H9 (cell line): ENCODE measurements around the gene NPAS3. TPM values are rescaled to one million over a fixed set of nuclear protein-coding genes. Genes with fewer than 3 reads are reported as not detected.

Source experiments
- DNase-seq: peaks from one replicate; pipeline ENCODE4 v3.0.0-alpha.2; 2017
- H2AFZ ChIP-seq: one replicate; pipeline ENCODE4 v1.6.1; 2013; ENCODE audit warnings: mild to moderate bottlenecking, low read length, control low read depth, moderate library complexity
- H2AK5ac ChIP-seq: 2 replicates; pipeline ENCODE4 v1.6.1; 2013; ENCODE audit warnings: low read length, control low read depth, mixed read lengths; ENCODE audit not compliant: insufficient read length
- H2BK120ac ChIP-seq: one replicate; pipeline ENCODE4 v1.6.1; 2013; ENCODE audit warnings: low read depth, mild to moderate bottlenecking, low read length, control low read depth, inconsistent platforms; ENCODE audit not compliant: poor library complexity, severe bottlenecking
- H2BK12ac ChIP-seq: 2 replicates; pipeline ENCODE4 v1.6.1; 2013; ENCODE audit warnings: low read length, control low read depth, mixed read lengths, low read depth; ENCODE audit not compliant: insufficient read length
- H2BK15ac ChIP-seq: 2 replicates; pipeline ENCODE4 v1.6.1; 2013; ENCODE audit warnings: low read depth, low read length, control low read depth
- H2BK20ac ChIP-seq: one replicate; pipeline ENCODE4 v1.6.1; 2013; ENCODE audit warnings: low read depth, mild to moderate bottlenecking, low read length, control low read depth, inconsistent platforms; ENCODE audit not compliant: poor library complexity, severe bottlenecking
- H2BK5ac ChIP-seq: 2 replicates; pipeline ENCODE4 v1.6.1; 2013; ENCODE audit warnings: low read length, control low read depth, mixed read lengths; ENCODE audit not compliant: insufficient read length
- H3K14ac ChIP-seq: 2 replicates; pipeline ENCODE4 v1.6.1; 2013; ENCODE audit warnings: low read length, control low read depth; ENCODE audit not compliant: insufficient read depth
- H3K18ac ChIP-seq: 2 replicates; pipeline ENCODE4 v1.6.1; 2013; ENCODE audit warnings: low read depth, mild to moderate bottlenecking, mixed read lengths, low read length, control low read depth; ENCODE audit not compliant: insufficient read length
- H3K23ac ChIP-seq: 2 replicates; pipeline ENCODE4 v1.6.1; 2013; ENCODE audit warnings: low read length, control low read depth, mixed read lengths, low read depth; ENCODE audit not compliant: insufficient read length
- H3K23me2 ChIP-seq: 2 replicates; pipeline ENCODE4 v1.6.1; 2013; ENCODE audit warnings: low read depth, mild to moderate bottlenecking, mixed read lengths, low read length, control low read depth; ENCODE audit not compliant: insufficient read length, poor library complexity, severe bottlenecking
- H3K27ac ChIP-seq: 2 replicates; pipeline ENCODE4 v1.5.1; 2013; ENCODE audit warnings: low read length, control low read depth, mixed read lengths, low read depth; ENCODE audit not compliant: insufficient read length
- H3K27me3 ChIP-seq: 2 replicates; pipeline ENCODE4 v1.6.1; 2013; ENCODE audit warnings: low read length, control low read depth, inconsistent platforms; ENCODE audit not compliant: insufficient read depth
- H3K4ac ChIP-seq: 2 replicates; pipeline ENCODE4 v1.6.1; 2013; ENCODE audit warnings: low read depth, mild to moderate bottlenecking, control low read depth, inconsistent platforms, low read length, moderate library complexity
- H3K4me1 ChIP-seq: 2 replicates; pipeline ENCODE4 v1.6.1; 2013; ENCODE audit warnings: low read length, control low read depth, inconsistent platforms; ENCODE audit not compliant: insufficient read depth
- H3K4me2 ChIP-seq: 2 replicates; pipeline ENCODE4 v1.6.1; 2013; ENCODE audit warnings: low read length, control low read depth, mixed read lengths; ENCODE audit not compliant: insufficient read length, insufficient read depth
- H3K56ac ChIP-seq: 2 replicates; pipeline ENCODE4 v1.6.1; 2013; ENCODE audit warnings: low read depth, mild to moderate bottlenecking, mixed read lengths, low read length, control low read depth; ENCODE audit not compliant: insufficient read length
- H3K79me1 ChIP-seq: 2 replicates; pipeline ENCODE4 v1.6.1; 2013; ENCODE audit warnings: low read depth, mild to moderate bottlenecking, moderate library complexity, low read length, control low read depth, inconsistent platforms; ENCODE audit not compliant: insufficient read depth, poor library complexity, severe bottlenecking
- H3K79me2 ChIP-seq: 2 replicates; pipeline ENCODE4 v1.6.1; 2013; ENCODE audit warnings: low read length, control low read depth, inconsistent platforms; ENCODE audit not compliant: insufficient read depth
- H3K9ac ChIP-seq: 2 replicates; pipeline ENCODE4 v1.6.1; 2013; ENCODE audit warnings: low read length, control low read depth, mixed read lengths; ENCODE audit not compliant: insufficient read length; ENCODE audit errors: extremely low read depth
- H3K9me3 ChIP-seq: one replicate; pipeline ENCODE4 v1.6.1; 2013; ENCODE audit warnings: low read depth, low read length, inconsistent platforms; ENCODE audit not compliant: control insufficient read depth
- H3T11ph ChIP-seq: one replicate; pipeline ENCODE4 v1.6.1; 2013; ENCODE audit warnings: mild to moderate bottlenecking, low read length, control low read depth, inconsistent platforms
- H4K20me1 ChIP-seq: one replicate; pipeline ENCODE4 v1.6.1; 2013; ENCODE audit not compliant: control insufficient read depth, insufficient read length, insufficient read depth
- H4K5ac ChIP-seq: 2 replicates; pipeline ENCODE4 v1.6.1; 2013; ENCODE audit warnings: low read depth, mild to moderate bottlenecking, mixed read lengths, low read length, control low read depth; ENCODE audit not compliant: insufficient read length
- H4K8ac ChIP-seq: replicated peaks from 2 replicates; pipeline ENCODE4 v1.6.1; 2013; ENCODE audit warnings: low read length, control low read depth, mixed read lengths, low read depth; ENCODE audit not compliant: insufficient read length
- H4K91ac ChIP-seq: 2 replicates; pipeline ENCODE4 v1.6.1; 2013; ENCODE audit warnings: low read depth, mild to moderate bottlenecking, moderate library complexity, mixed read lengths, low read length, control low read depth; ENCODE audit not compliant: insufficient read length
- H3K27ac Mint-ChIP-seq, 3 experiments: 2 replicates in 2 of 3; 3 replicates in 1 of 3; pipeline ENCODE4 v1.8.0; 2020 to 2021; ENCODE audit warnings: mixed read lengths in 3 of 3, mild to moderate bottlenecking in 1 of 3, moderate library complexity in 1 of 3
- H3K27me3 Mint-ChIP-seq: 2 replicates; pipeline ENCODE4 v1.8.0; 2021; ENCODE audit warnings: low read depth, mild to moderate bottlenecking, moderate library complexity, mixed read lengths
- H3K36me3 Mint-ChIP-seq, 3 experiments: 2 replicates in 2 of 3; 3 replicates in 1 of 3; pipeline ENCODE4 v1.8.0; 2020 to 2021; ENCODE audit warnings: low read depth in 3 of 3, mixed read lengths in 3 of 3; ENCODE audit not compliant: insufficient read depth in 1 of 3
- H3K4me1 Mint-ChIP-seq, 2 experiments: 2 replicates each; pipeline ENCODE4 v1.8.0; 2020; ENCODE audit warnings: mixed read lengths in 2 of 2
- H3K4me3 Mint-ChIP-seq, 2 experiments: 2 replicates in 1 of 2; 3 replicates in 1 of 2; pipeline ENCODE4 v1.8.0; 2020 to 2021; ENCODE audit warnings: mild to moderate bottlenecking in 2 of 2, mixed read lengths in 2 of 2, moderate library complexity in 1 of 2
- H3K9me3 Mint-ChIP-seq, 2 experiments: 2 replicates in 1 of 2; 3 replicates in 1 of 2; pipeline ENCODE4 v1.8.0; 2020; ENCODE audit warnings: mild to moderate bottlenecking in 2 of 2, mixed read lengths in 2 of 2, moderate library complexity in 1 of 2
- WGBS: extraction: QIAGEN DNeasy Blood & Tissue Kit; methylation state at CpG from one replicate; pipeline ENCODE4 v1.1.7; 2013; ENCODE audit warnings: missing lambda C conversion rate, low lambda C conversion rate, mixed read lengths; ENCODE audit not compliant: insufficient read length; ENCODE audit errors: extremely low coverage; 5-methylcytosine and 5-hydroxymethylcytosine counted together
- total RNA-seq: library from RNA; stranded (reverse); gene quantifications from 2 replicates; pipeline ENCODE4 v1.2.1, GENCODE V29; 2021
- TF ChIP-seq, protein P1 (sequence below): fragments of 200-600 bp; sonication (generic); conservative IDR thresholded peaks from 3 replicates; pipeline ENCODE4 v1.8.0; 2021; ENCODE audit warnings: antibody characterized with exemption, mild to moderate bottlenecking

Gene NPAS3
- total RNA-seq, 1 experiment from 2014 or later = 0.17 TPM

DNA sequence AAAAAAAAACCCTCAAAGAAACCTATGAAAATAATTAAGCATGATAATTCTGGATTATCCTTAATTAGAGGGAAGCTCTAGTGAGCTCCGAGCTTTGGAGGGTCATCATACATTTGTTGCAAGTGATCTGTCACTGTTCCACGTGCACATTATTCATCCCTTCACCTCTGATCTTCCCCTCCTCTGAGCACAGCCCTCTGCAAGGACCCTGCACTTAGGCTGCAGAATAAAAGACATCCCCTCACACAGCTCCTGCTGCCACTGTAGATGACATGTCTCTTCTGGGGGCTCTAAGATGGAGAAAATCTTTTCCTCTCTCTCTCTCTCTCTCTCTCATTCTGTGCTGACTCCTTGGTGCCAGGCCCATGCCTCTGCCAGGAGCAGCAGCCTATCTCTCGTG, 711.8 kb downstream of the NPAS3 start:
- Mint-ChIP-seq H3K36me3 (no peaks in the 10 kb centered on the region), H3K4me3 (no peak overlapping the region), H3K9me3 (no peaks in the 10 kb centered on the region), H3K4me1 (peaks cover 0 to 3% of the 10 kb centered on the region in 2 experiments; a peak in 2 of 4 replicates), H3K27me3 (no peaks in the 10 kb centered on the region), H3K27ac (peak overlapping the region in 1 of 3 experiments; percentile 46; a peak in 2 of 7 replicates)
- Histone ChIP-seq H3K79me1 (no peaks in the 10 kb centered on the region), H3K18ac (no peak overlapping the region), H3K14ac (no peak overlapping the region; the same call in 1 of the 2 replicates), H3K23me2 (no peaks in the 10 kb centered on the region), H2BK15ac (no peak overlapping the region), H4K8ac (no peak overlapping the region), H2BK12ac (no peak overlapping the region), H3K27me3 (no peaks in the 10 kb centered on the region), H3K9ac (no peak overlapping the region), H2BK20ac (no peak overlapping the region), H2AFZ (no peak overlapping the region), H3K4me1 (no peaks in the 10 kb centered on the region; the same call in 1 of the 2 replicates), H3T11ph (no peak overlapping the region), H3K9me3 (no peaks in the 10 kb centered on the region), H4K5ac (no peak overlapping the region), H2BK5ac (no peak overlapping the region), H3K4me2 (no peak overlapping the region), H3K23ac (no peak overlapping the region), H2AK5ac (no peak overlapping the region), H4K91ac (no peak overlapping the region), H4K20me1 (no peaks in the 10 kb centered on the region), H3K56ac (no peak overlapping the region), H3K4ac (no peak overlapping the region; the same call in 1 of the 2 replicates), H3K79me2 (no peaks in the 10 kb centered on the region), H2BK120ac (no peak overlapping the region), H3K27ac (no peak overlapping the region)
- WGBS = no CpG with 5 or more reads among the region's 3 CpGs
- no peak for DNase-seq
- TF ChIP-seq, protein P1, sequence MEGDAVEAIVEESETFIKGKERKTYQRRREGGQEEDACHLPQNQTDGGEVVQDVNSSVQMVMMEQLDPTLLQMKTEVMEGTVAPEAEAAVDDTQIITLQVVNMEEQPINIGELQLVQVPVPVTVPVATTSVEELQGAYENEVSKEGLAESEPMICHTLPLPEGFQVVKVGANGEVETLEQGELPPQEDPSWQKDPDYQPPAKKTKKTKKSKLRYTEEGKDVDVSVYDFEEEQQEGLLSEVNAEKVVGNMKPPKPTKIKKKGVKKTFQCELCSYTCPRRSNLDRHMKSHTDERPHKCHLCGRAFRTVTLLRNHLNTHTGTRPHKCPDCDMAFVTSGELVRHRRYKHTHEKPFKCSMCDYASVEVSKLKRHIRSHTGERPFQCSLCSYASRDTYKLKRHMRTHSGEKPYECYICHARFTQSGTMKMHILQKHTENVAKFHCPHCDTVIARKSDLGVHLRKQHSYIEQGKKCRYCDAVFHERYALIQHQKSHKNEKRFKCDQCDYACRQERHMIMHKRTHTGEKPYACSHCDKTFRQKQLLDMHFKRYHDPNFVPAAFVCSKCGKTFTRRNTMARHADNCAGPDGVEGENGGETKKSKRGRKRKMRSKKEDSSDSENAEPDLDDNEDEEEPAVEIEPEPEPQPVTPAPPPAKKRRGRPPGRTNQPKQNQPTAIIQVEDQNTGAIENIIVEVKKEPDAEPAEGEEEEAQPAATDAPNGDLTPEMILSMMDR = no peak
